ENCODE measurements around the gene RHOBTB3. TPM values are rescaled to one million over a fixed set of nuclear protein-coding genes. Genes with fewer than 3 reads are reported as not detected.
A peak's percentile ranks its signal among the peaks of the same experiment; 100 is the strongest.
"Not testable (repeated sequence)": the region's sequence is repeated elsewhere in the genome, so short reads cannot be mapped to it uniquely, and the experiment has no call there.

RHOBTB3 gene
- total RNA-seq, 1 donor = 23.3 TPM

- Histone ChIP-seq H3K4me3 (ENCODE audit: low read length) (no peak overlapping the region), H3K9me3 (ENCODE audit: low read depth, low read length) (no peaks in the 10 kb centered on the region), H3K27me3 (ENCODE audit: insufficient read depth, low read length) (no peaks in the 10 kb centered on the region), H3K4me1 (ENCODE audit: insufficient read depth, low read length) (peaks cover 43% of the 10 kb centered on the region)
Measured at GRCh38 chr5:95806687-95807086, 75.6 kb downstream of the RHOBTB3 start.

DNA sequence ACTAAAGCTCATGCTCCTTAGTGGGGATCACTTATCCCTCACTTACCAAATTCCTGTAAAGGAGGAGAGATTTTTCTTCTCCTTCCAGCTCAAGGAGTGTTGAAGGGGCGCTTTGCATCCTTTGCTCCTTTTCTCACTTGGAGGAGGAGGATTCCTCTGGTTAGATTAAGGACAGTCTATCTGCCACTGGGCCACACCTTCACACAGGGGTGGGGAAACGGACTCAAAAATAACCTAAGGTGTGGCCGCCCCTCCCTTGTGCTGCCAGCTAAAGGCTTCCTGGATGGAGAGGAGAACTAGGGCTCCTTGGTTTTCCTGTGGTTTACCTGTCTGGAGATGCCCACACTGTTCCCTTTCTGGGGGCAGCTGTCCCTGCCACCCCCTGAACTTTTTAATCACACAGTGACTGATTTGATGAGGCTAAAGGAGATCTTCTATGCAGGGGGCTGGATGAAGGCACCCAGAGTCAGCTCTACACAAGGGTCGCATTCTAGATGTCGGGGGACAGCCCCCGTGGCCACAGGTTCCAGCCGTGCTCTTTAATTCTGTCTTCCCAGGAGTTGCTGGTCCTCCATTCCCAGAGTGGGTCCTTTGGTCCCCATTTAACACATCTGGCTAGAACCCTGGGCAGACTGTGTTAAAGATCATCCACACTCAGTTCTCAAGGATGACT lies 77.0 kb downstream of the RHOBTB3 start:
- H3K4me3 ChIP-seq (ENCODE audit: low read length) = no peak overlapping the region
- no peaks in the 10 kb centered on the region for H3K27me3 ChIP-seq (ENCODE audit: insufficient read depth, low read length)
- H3K9me3 ChIP-seq (ENCODE audit: low read depth, low read length) = no peaks in the 10 kb centered on the region
- H3K4me1 ChIP-seq (ENCODE audit: insufficient read depth, low read length) = peaks cover 58% of the 10 kb centered on the region

GRCh38 chr5:95808686-95809413 lies 77.7 kb downstream of the RHOBTB3 start:
- no peak overlapping the region for H3K4me3 ChIP-seq (ENCODE audit: low read length)
- H3K27me3 ChIP-seq (ENCODE audit: insufficient read depth, low read length) = no peaks in the 10 kb centered on the region
- peaks cover 61% of the 10 kb centered on the region for H3K4me1 ChIP-seq (ENCODE audit: insufficient read depth, low read length)
- H3K9me3 ChIP-seq (ENCODE audit: low read depth, low read length) = no peaks in the 10 kb centered on the region

GRCh38 chr5:95809414-95809960 lies 78.4 kb downstream of the RHOBTB3 start:
- Histone ChIP-seq H3K9me3 (ENCODE audit: low read depth, low read length) (no peaks in the 10 kb centered on the region), H3K27me3 (ENCODE audit: insufficient read depth, low read length) (no peaks in the 10 kb centered on the region), H3K4me1 (ENCODE audit: insufficient read depth, low read length) (peaks cover 65% of the 10 kb centered on the region), H3K4me3 (ENCODE audit: low read length) (no peak overlapping the region)

- H3K4me3 ChIP-seq (ENCODE audit: low read length) = no peak overlapping the region
- peaks cover 75% of the 10 kb centered on the region for H3K4me1 ChIP-seq (ENCODE audit: insufficient read depth, low read length)
- no peaks in the 10 kb centered on the region for H3K9me3 ChIP-seq (ENCODE audit: low read depth, low read length)
- H3K27me3 ChIP-seq (ENCODE audit: insufficient read depth, low read length) = no peaks in the 10 kb centered on the region
Measured at GRCh38 chr5:95810305-95811125, 79.4 kb downstream of the RHOBTB3 start.

- H3K27me3 ChIP-seq (ENCODE audit: insufficient read depth, low read length); H3K9me3 ChIP-seq (ENCODE audit: low read depth, low read length); H3K4me3 ChIP-seq (ENCODE audit: low read length): not testable (repeated sequence)
- H3K4me1 ChIP-seq (ENCODE audit: insufficient read depth, low read length) = peaks cover 81% of the 10 kb centered on the region
Measured at GRCh38 chr5:95811126-95811423, 79.9 kb downstream of the RHOBTB3 start.

DNA sequence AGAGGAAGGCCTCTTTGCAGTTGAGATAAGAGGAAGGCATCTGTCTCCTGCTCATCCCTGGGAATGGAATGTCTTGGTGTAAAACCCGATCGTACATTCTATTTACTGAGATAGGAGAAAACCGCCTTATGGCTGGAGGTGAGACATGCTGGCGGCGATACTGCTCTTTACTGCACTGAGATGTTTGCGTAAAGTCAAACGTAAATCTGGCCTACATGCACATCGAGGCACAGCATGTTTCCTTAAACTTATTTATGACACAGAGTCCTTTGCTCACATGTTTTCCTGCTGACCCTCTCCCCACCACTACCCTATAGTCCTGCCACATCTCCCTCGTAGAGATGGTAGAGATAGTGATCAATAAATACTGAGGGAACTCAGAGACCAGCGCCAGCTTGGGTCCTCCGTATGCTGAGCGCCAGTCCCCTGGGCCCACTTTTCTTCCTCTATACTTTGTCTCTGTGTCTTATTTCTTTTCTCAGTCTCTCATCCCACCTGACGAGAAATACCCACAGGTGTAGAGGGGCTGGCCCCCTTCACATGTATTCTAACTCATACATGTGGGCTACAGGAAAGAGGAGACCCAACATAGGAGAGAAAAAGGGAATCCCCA lies 80.4 kb downstream of the RHOBTB3 start:
- H3K4me3 ChIP-seq (ENCODE audit: low read length); H3K27me3 ChIP-seq (ENCODE audit: insufficient read depth, low read length); H3K9me3 ChIP-seq (ENCODE audit: low read depth, low read length): not testable (repeated sequence)
- H3K4me1 ChIP-seq (ENCODE audit: insufficient read depth, low read length) = peaks cover 83% of the 10 kb centered on the region

DNA sequence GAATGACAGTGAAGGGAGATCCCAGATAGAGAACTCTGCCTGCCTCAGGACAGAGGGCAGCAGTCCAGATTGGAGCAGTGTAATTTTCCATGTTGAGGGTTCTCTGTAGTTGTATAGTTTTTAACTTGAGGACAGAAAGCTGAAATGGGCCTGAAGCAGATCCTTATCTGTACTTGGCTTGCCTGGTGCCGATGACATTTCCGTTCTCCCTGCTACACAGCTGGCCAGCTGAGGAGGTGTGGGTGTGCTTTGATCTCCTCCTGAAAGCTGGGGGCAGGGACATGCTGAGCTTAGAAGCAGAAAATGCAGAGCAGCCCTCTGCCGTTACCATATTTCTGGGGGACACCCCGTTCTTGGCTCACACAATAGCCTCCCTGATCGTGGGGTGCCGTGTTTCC lies 80.9 kb downstream of the RHOBTB3 start:
- H3K4me1 ChIP-seq (ENCODE audit: insufficient read depth, low read length) = peaks cover 88% of the 10 kb centered on the region
- H3K4me3 ChIP-seq (ENCODE audit: low read length) = no peak overlapping the region
- no peaks in the 10 kb centered on the region for H3K9me3 ChIP-seq (ENCODE audit: low read depth, low read length)
- no peaks in the 10 kb centered on the region for H3K27me3 ChIP-seq (ENCODE audit: insufficient read depth, low read length)

DNA sequence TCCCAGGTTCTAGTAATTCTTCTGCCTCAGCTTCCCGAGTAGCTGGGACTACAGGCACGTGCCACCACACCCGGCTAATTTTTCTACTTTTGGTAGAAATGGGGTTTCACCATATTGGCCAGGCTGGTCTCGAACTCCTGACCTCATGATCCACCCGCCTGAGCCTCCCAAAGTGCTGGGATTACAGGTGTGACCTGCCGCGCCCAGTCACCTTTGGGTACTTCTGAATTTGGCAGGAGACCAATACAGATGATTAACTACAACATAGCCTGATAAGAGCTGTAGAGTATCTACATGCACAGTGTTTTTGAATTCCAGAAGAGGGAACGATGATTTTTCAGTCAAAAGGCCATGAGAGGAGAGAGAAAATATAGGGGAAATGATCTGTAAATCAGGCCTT lies 81.9 kb downstream of the RHOBTB3 start:
- H3K4me3 ChIP-seq (ENCODE audit: low read length); H3K9me3 ChIP-seq (ENCODE audit: low read depth, low read length); H3K27me3 ChIP-seq (ENCODE audit: insufficient read depth, low read length): not testable (repeated sequence)
- H3K4me1 ChIP-seq (ENCODE audit: insufficient read depth, low read length) = peaks cover 90% of the 10 kb centered on the region

DNA sequence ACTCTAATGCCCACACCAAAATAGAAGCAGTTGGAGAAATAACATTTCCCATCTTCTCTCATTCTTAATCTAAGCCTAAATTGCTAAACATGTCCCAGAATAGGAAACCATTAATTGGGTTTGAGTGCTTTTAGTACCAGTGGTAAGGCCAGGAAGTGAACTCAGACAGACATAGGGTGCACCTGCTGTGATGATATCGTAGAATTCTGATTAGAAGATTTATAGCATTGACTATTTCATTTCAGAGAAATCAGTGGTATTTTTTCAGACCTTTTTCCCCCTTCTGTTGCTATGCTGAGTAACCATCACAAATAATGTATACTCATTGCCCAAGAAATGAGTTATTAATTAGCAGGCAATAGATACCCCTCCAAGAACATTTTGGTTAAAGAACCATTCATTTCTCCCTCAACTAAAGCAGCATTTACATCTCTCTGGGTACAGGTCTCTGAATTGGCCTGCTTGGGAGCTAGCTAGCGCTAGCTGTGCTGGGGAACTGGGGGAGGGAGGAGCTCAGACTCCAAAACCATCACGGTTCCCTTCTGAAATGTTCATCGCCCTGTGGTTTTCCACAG lies 84.1 kb downstream of the RHOBTB3 start:
- Histone ChIP-seq H3K4me3 (ENCODE audit: low read length) (no peak overlapping the region), H3K27me3 (ENCODE audit: insufficient read depth, low read length) (no peaks in the 10 kb centered on the region), H3K4me1 (ENCODE audit: insufficient read depth, low read length) (peaks cover 90% of the 10 kb centered on the region), H3K9me3 (ENCODE audit: low read depth, low read length) (no peaks in the 10 kb centered on the region)

- Histone ChIP-seq H3K9me3 (ENCODE audit: low read depth, low read length) (no peaks in the 10 kb centered on the region), H3K4me1 (ENCODE audit: insufficient read depth, low read length) (peaks cover 92% of the 10 kb centered on the region), H3K4me3 (ENCODE audit: low read length) (no peak overlapping the region), H3K27me3 (ENCODE audit: insufficient read depth, low read length) (no peaks in the 10 kb centered on the region)
Measured at GRCh38 chr5:95816341-95816740, 85.2 kb downstream of the RHOBTB3 start.

- Histone ChIP-seq H3K4me1 (ENCODE audit: insufficient read depth, low read length) (peaks cover 93% of the 10 kb centered on the region), H3K4me3 (ENCODE audit: low read length) (no peak overlapping the region), H3K9me3 (ENCODE audit: low read depth, low read length) (no peaks in the 10 kb centered on the region), H3K27me3 (ENCODE audit: insufficient read depth, low read length) (no peaks in the 10 kb centered on the region)
Measured at GRCh38 chr5:95816776-95817175, 85.6 kb downstream of the RHOBTB3 start.

GRCh38 chr5:95817430-95817829 lies 86.3 kb downstream of the RHOBTB3 start:
- Histone ChIP-seq H3K4me3 (ENCODE audit: low read length) (peak overlapping the region; percentile 98), H3K4me1 (ENCODE audit: insufficient read depth, low read length) (peaks cover 86% of the 10 kb centered on the region), H3K9me3 (ENCODE audit: low read depth, low read length) (no peaks in the 10 kb centered on the region), H3K27me3 (ENCODE audit: insufficient read depth, low read length) (no peaks in the 10 kb centered on the region)

DNA sequence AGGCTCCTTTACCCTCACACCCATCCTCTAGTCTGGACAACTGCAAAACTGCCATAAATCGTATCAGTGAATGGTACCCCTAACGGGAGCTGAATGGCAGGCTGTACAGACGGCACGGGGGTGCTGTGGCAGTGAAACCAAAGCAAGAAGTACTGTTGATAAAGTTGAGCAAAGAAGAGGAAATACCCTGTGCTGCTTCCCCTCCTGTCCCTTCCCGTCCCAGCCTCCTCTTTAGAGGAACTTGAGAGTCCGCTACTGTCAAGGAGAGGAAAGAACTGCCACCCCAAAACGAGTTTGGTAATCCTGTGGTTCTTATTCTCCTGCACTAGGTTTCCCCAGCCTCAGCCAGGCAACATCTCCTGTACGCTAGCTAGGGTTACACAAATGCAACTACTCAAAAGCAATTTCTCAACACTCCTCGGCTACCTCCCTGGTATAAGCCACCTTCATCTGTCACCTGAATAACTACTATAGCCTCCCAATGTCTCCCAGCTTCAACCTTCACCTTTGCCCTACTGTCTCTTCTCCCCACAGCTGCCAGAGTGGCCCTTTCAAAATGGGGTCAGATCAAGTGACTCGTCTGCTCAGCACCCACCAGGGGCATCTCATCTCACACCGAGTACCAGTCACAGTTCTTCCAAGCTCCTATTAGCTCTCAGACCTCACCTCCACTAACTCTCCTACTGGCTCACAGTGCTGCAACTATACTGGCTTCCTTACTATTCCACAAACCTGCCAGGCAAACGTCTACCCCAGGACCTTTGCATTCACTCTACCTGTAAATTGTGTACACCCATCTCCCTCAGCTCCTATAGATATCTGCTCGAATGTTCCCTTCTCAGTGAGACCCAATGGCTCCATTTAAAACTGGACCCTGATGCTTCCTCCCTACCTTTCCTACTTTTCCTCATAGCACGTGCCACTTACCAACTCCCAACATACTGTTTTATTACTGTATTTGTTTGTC lies 87.3 kb downstream of the RHOBTB3 start:
- Histone ChIP-seq H3K27me3 (ENCODE audit: insufficient read depth, low read length) (no peaks in the 10 kb centered on the region), H3K9me3 (ENCODE audit: low read depth, low read length) (no peaks in the 10 kb centered on the region), H3K4me1 (ENCODE audit: insufficient read depth, low read length) (peaks cover 84% of the 10 kb centered on the region), H3K4me3 (ENCODE audit: low read length) (peak overlapping the region; percentile 98)

All from mononuclear cell (primary cell).